WERI-Rb-1 (cell line): ENCODE data around the gene LGI1.
A peak's percentile ranks its signal among the peaks of the same experiment; 100 is the strongest.

Experiments used
- DNase-seq: peaks from one replicate; pipeline ENCODE4 v3.0.0-alpha.2; 2020
- H3K27ac ChIP-seq: fragments of 250-450 bp; sonication (Bioruptor Pico); 2 replicates; pipeline ENCODE4 v1.5.1; 2020; ENCODE audit warnings: mild to moderate bottlenecking, moderate library complexity
- H3K27me3 ChIP-seq: fragments of 250-450 bp; sonication (Bioruptor Pico); 2 replicates; pipeline ENCODE4 v1.5.1; 2021; ENCODE audit warnings: mild to moderate bottlenecking, low read depth, moderate library complexity; ENCODE audit not compliant: insufficient read depth, severe bottlenecking
- H3K36me3 ChIP-seq: fragments of 250-450 bp; sonication (Bioruptor Pico); 2 replicates; pipeline ENCODE4 v1.5.1; 2020; ENCODE audit warnings: mild to moderate bottlenecking, moderate library complexity
- H3K4me3 ChIP-seq: 2 replicates; pipeline ENCODE4 v1.5.1; 2011; ENCODE audit warnings: low read depth, mild to moderate bottlenecking, control low read depth, low read length
- H3K9me3 ChIP-seq: fragments of 250-450 bp; sonication (Bioruptor Pico); 2 replicates; pipeline ENCODE4 v1.5.1; 2021; ENCODE audit warnings: mild to moderate bottlenecking, moderate library complexity; ENCODE audit not compliant: severe bottlenecking
- TF ChIP-seq, protein P1 (sequence below): IDR thresholded peaks from 2 replicates; pipeline ENCODE4 v1.5.1; 2011; ENCODE audit warnings: low read depth, mild to moderate bottlenecking, control low read depth, inconsistent platforms, low read length

The LGI1 gene

DNA sequence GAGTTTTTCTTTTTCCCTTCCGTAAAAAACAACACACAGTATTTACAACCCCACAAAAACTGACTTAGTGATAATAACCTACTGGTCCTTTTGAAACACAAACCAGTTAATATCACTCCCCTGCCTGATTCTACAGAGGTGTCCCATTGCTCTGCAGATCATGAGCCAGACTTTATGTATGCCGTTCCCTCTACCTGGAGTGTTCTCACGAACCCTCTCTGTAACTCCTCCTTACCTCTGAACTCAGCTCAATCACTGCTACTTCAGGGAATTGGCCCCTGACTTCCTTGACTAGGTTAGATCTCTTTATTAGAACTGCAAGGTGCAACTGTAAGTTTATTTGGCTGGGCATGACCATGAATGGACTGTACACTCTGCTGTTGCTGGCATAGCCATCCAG, 1.6 kb upstream of the LGI1 start:
- H3K36me3 ChIP-seq = no peaks in the 10 kb centered on the region
- TF ChIP-seq, protein P1, sequence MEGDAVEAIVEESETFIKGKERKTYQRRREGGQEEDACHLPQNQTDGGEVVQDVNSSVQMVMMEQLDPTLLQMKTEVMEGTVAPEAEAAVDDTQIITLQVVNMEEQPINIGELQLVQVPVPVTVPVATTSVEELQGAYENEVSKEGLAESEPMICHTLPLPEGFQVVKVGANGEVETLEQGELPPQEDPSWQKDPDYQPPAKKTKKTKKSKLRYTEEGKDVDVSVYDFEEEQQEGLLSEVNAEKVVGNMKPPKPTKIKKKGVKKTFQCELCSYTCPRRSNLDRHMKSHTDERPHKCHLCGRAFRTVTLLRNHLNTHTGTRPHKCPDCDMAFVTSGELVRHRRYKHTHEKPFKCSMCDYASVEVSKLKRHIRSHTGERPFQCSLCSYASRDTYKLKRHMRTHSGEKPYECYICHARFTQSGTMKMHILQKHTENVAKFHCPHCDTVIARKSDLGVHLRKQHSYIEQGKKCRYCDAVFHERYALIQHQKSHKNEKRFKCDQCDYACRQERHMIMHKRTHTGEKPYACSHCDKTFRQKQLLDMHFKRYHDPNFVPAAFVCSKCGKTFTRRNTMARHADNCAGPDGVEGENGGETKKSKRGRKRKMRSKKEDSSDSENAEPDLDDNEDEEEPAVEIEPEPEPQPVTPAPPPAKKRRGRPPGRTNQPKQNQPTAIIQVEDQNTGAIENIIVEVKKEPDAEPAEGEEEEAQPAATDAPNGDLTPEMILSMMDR = no peak
- H3K4me3 ChIP-seq = no peak overlapping the region
- DNase-seq = no peak
- H3K27ac ChIP-seq = no peak overlapping the region
- no peaks in the 10 kb centered on the region for H3K9me3 ChIP-seq
- no peaks in the 10 kb centered on the region for H3K27me3 ChIP-seq

GRCh38 chr10:93757136-93757535, 600 bp upstream of the LGI1 start:
- Histone ChIP-seq H3K9me3 (no peaks in the 10 kb centered on the region), H3K27ac (no peak overlapping the region), H3K27me3 (no peaks in the 10 kb centered on the region), H3K4me3 (no peak overlapping the region), H3K36me3 (no peaks in the 10 kb centered on the region)
- TF ChIP-seq, protein P1 = no peak
- peak; percentile 16 for DNase-seq

- no peak overlapping the region for H3K4me3 ChIP-seq
- no peaks in the 10 kb centered on the region for H3K36me3 ChIP-seq
- H3K27me3 ChIP-seq = no peaks in the 10 kb centered on the region
- TF ChIP-seq, protein P1 = no peak
- H3K27ac ChIP-seq = no peak overlapping the region
- no peaks in the 10 kb centered on the region for H3K9me3 ChIP-seq
- DNase-seq = no peak
These were observed 761 bp downstream of the LGI1 start for GRCh38 chr10:93758508-93758885.

GRCh38 chr10:93758891-93759410, 1.2 kb downstream of the LGI1 start:
- H3K9me3 ChIP-seq = no peaks in the 10 kb centered on the region

GRCh38 chr10:93760490-93760889, 2.8 kb downstream of the LGI1 start:
- H3K27ac ChIP-seq = no peak overlapping the region
- no peaks in the 10 kb centered on the region for H3K27me3 ChIP-seq
- H3K36me3 ChIP-seq = no peaks in the 10 kb centered on the region
- DNase-seq = no peak
- H3K4me3 ChIP-seq = no peak overlapping the region
- no peaks in the 10 kb centered on the region for H3K9me3 ChIP-seq
- TF ChIP-seq, protein P1 = no peak

More at GRCh38 chr10:93758891-93759410, 1.2 kb downstream of the LGI1 start:
- Histone ChIP-seq H3K4me3 (no peak overlapping the region), H3K27ac (no peak overlapping the region), H3K27me3 (no peaks in the 10 kb centered on the region), H3K36me3 (no peaks in the 10 kb centered on the region)
- TF ChIP-seq, protein P1 = no peak
- no peak for DNase-seq

DNA sequence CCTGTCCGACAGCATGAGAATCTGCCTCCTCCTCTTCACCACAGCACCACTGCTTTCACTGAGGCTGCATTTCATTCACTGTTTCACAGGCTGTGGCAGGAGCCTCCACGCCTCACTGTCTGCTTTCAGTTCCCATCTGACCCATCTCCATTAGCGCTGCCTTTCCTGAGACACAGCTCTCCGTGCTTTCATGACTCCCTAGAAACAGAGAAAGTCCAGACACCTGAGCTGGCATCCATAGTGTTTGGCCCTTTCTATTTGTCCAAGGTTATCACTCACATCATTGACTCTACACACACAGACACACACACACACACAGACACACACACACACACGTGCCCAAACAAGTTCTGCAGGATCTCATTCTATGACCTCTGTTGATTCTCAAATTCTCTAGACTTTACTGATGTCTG, 5.2 kb downstream of the LGI1 start:
- no peak for DNase-seq
- TF ChIP-seq, protein P1 = no peak
- Histone ChIP-seq H3K27me3 (no peaks in the 10 kb centered on the region), H3K36me3 (no peaks in the 10 kb centered on the region), H3K4me3 (no peak overlapping the region), H3K27ac (no peak overlapping the region), H3K9me3 (no peaks in the 10 kb centered on the region)
